GM12878 (cell line): ENCODE data around the gene KCNK5. TPM values are rescaled to one million over a fixed set of nuclear protein-coding genes. Genes with fewer than 3 reads are reported as not detected.

Experiments used
- ATAC-seq: fragments of 200-7000 bp; cut with Tn5 transposase; 3 replicates; pipeline ENCODE4 v1.9.1; 2020; ENCODE audit warnings: mild to moderate bottlenecking, moderate library complexity
- BruUV-seq: library from RNA; stranded (reverse); fragments of 400-500 nt; replicated peaks from 2 replicates; lab custom pipeline; 2021; lab: Mats Ljungman, UMichigan
- CTCF ChIA-PET: fragments of 300-600 bp; sonication (Branson Sonifier 250); formaldehyde crosslinking; extraction: SDS; loops from one replicate; lab custom pipeline; 2021; ENCODE audit warnings: inconsistent platforms; lab: Yijun Ruan, JAX
- POLR2A ChIA-PET: fragments of 350-600 bp; formaldehyde crosslinking; extraction: SDS; loops from one replicate; lab custom pipeline; 2021; ENCODE audit warnings: inconsistent platforms; lab: Charles Lee
- RAD21 ChIA-PET: fragments of 300-600 bp; sonication (Branson Sonifier 250); formaldehyde crosslinking; loops from one replicate; lab custom pipeline; 2023; ENCODE audit warnings: antibody characterized with exemption; ENCODE audit not compliant: unreplicated experiment; lab: Charles Lee
- SMC1A ChIA-PET: fragments of 300-600 bp; sonication (Branson Sonifier 250); formaldehyde crosslinking; loops from one replicate; lab custom pipeline; 2023; ENCODE audit not compliant: unreplicated experiment, uncharacterized antibody; lab: Charles Lee
- DNase-seq: peaks from one replicate; pipeline ENCODE4 v3.0.0-alpha.2; 2011; ENCODE audit warnings: low read depth, low spot score
- FAIRE-seq: peaks from 3 replicates; lab custom pipeline; 2011; peaks lifted over from hg19 to GRCh38; lab: Jason Lieb, UNC
- H2AFZ ChIP-seq: 2 replicates; pipeline ENCODE4 v1.6.0; 2011; ENCODE audit warnings: low read depth, low read length, control low read depth; ENCODE audit not compliant: control insufficient read depth
- H3K27ac ChIP-seq: 2 replicates; pipeline ENCODE4 v1.5.1; 2011; ENCODE audit warnings: control low read depth; ENCODE audit not compliant: control insufficient read depth, insufficient read depth
- H3K27me3 ChIP-seq, 2 experiments: replicated peaks in 1 of 2; 2 replicates each; pipeline versions ENCODE4 v1.6.0 to v1.6.1; 2011; ENCODE audit warnings: low read length in 1 of 2; ENCODE audit not compliant: control insufficient read depth in 2 of 2, insufficient read depth in 2 of 2
- H3K36me3 ChIP-seq, 2 experiments: 2 replicates each; pipeline ENCODE4 v1.5.1; 2011; ENCODE audit warnings: low read length in 1 of 2; ENCODE audit not compliant: control insufficient read depth in 2 of 2, insufficient read depth in 2 of 2
- H3K4me1 ChIP-seq: 2 replicates; pipeline ENCODE4 v1.6.1; 2011; ENCODE audit warnings: mild to moderate bottlenecking, low read length, moderate library complexity, mixed read lengths; ENCODE audit not compliant: control insufficient read depth, insufficient read depth
- H3K4me2 ChIP-seq: 2 replicates; pipeline ENCODE4 v1.6.0; 2011; ENCODE audit warnings: control low read depth; ENCODE audit not compliant: control insufficient read depth, insufficient read depth
- H3K4me3 ChIP-seq: fragments of 200-600 bp; sonication (generic); 2 replicates; pipeline ENCODE4 v1.5.1; 2016
- H3K79me2 ChIP-seq: 2 replicates; pipeline ENCODE4 v1.6.0; 2011; ENCODE audit warnings: low read length; ENCODE audit not compliant: control insufficient read depth, insufficient read depth
- H3K9ac ChIP-seq: 2 replicates; pipeline ENCODE4 v1.8.0; 2011; ENCODE audit warnings: low read length, control low read depth, mixed read lengths; ENCODE audit not compliant: control insufficient read depth, insufficient read depth
- H3K9me3 ChIP-seq: replicated peaks from 3 replicates; pipeline ENCODE4 v1.5.1; 2011; ENCODE audit warnings: mild to moderate bottlenecking, low read length; ENCODE audit not compliant: control insufficient read depth, insufficient read depth
- H4K20me1 ChIP-seq: 2 replicates; pipeline ENCODE4 v1.6.0; 2011; ENCODE audit not compliant: control insufficient read depth, insufficient read depth
- CUX1 ChIP-seq: IDR thresholded peaks from 2 replicates; pipeline ENCODE4 v1.6.1; 2012; ENCODE audit warnings: improper control_type of control experiment, low read depth, low read length; ENCODE audit not compliant: insufficient replicate concordance
- SPI1 ChIP-seq: IDR thresholded peaks from 2 replicates; pipeline ENCODE4 v1.6.1; 2011; ENCODE audit warnings: low read depth, mild to moderate bottlenecking, low read length, moderate library complexity, borderline replicate concordance; ENCODE audit not compliant: insufficient read depth
- WGBS: methylation state at CpG from one replicate; pipeline ENCODE4 v1.1.6; 2016; ENCODE audit warnings: low lambda C conversion rate; ENCODE audit not compliant: insufficient replicate concordance, insufficient coverage; ENCODE audit errors: missing lambda C conversion rate; 5-methylcytosine and 5-hydroxymethylcytosine counted together
- in situ Hi-C: fragments of 300-500 bp; cut with MboI; formaldehyde crosslinking; loops from 9 replicates; pipeline ENCODE4 v1.14.3; 2018; ENCODE audit warnings: mixed read lengths
- intact Hi-C: fragments of 100-400 bp; cut with micrococcal nuclease; formaldehyde crosslinking; loops from one replicate; pipeline ENCODE4 v1.14.2; 2022; ENCODE audit not compliant: unreplicated experiment
- polyA plus RNA-seq, 11 experiments: library from polyadenylated mRNA; depleted of rRNA in 4 of 11; unstranded in 6 of 11; stranded (reverse) in 5 of 11; fragments of >200 nt; fragmentation: Nextera tagmentation in 4 of 11; fragmentation: Illumina TruSeq in 1 of 11; extraction: Ambion mirVana in 4 of 11; extraction: Trizol in 1 of 11; gene quantifications; 1 replicate in 1 of 11; 2 replicates in 10 of 11; pipeline versions ENCODE4 v1.2.1 to v1.2.3, GENCODE V29; 2011 to 2016; ENCODE audit warnings: inconsistent platforms in 2 of 11, missing spikeins in 2 of 11, low read depth in 1 of 11
- total RNA-seq, 4 experiments: library from RNA; depleted of rRNA in 3 of 4; stranded (reverse); fragments of >200 nt in 3 of 4; fragmentation: Illumina TruSeq in 1 of 4; extraction: Trizol in 1 of 4; gene quantifications; 2 replicates each; pipeline versions ENCODE4 v1.2.1 to v1.2.3, GENCODE V29; 2013 to 2021

KCNK5 gene
- total and polyA plus RNA-seq, 10 of the 15 experiments (the other 5 are each of a cell fraction or from before 2014, with no cell fraction given) = 0.11 to 4.2 (median 2.1) TPM

GRCh38 chr6:39210450-39210849 is 18.8 kb downstream of the KCNK5 start:
- Histone ChIP-seq H2AFZ (no peak overlapping the region), H4K20me1 (no peaks in the 10 kb centered on the region), H3K9ac (no peak overlapping the region), H3K9me3 (no peaks in the 10 kb centered on the region), H3K36me3 (no peaks in the 10 kb centered on the region), H3K4me2 (no peak overlapping the region), H3K27ac (no peak overlapping the region)
- intact Hi-C loops = no loop called here
- no peak for FAIRE-seq
- ChIA-PET CTCF (interaction anchor here (0.6 to 2.3 kb wide), 3 partner anchors 20 to 426 kb away, joined by 3 to 6 read pairs (median 3); no protein-coding TSS in a partner anchor), RAD21 (interaction anchor here (0.9 to 1.2 kb wide), 2 partner anchors 9 to 17 kb away, joined by 3 to 6 read pairs; no protein-coding TSS in a partner anchor)
- TF ChIP-seq SPI1 (peak; percentile 47; the same call in 1 of the 2 replicates), CUX1 (no peak)
- TF ChIP-seq, all 136 proteins: peak for 1
- Histone ChIP-seq H3K4me3 (no peak overlapping the region), H3K79me2 (no peaks in the 10 kb centered on the region), H3K27me3 (no peaks in the 10 kb centered on the region; a peak in 1 of 4 replicates), H3K4me1 (peaks cover 10% of the 10 kb centered on the region)
- SMC1A ChIA-PET = interaction anchor here (1.4 kb wide), 1 partner anchor 12 kb away, joined by 6 read pairs; no protein-coding TSS in a partner anchor
- in situ Hi-C loops = no loop called here
- WGBS = 34% methylated on average over 5 of the region's 5 CpGs
- ATAC-seq (no peak), DNase-seq (no peak)
- BruUV-seq = no TSS peak
- POLR2A ChIA-PET = interaction anchor here (1.2 kb wide), 1 partner anchor 8 kb away, joined by 3 read pairs; no protein-coding TSS in a partner anchor
